LoVo (cell line): ENCODE measurements around the gene TMEFF2.
"Not testable (repeated sequence)": the region's sequence is repeated elsewhere in the genome, so short reads cannot be mapped to it uniquely, and the experiment has no call there.

Source experiments
- DNase-seq: peaks from one replicate; pipeline ENCODE4 v3.0.0-alpha.2; 2016; ENCODE audit warnings: low spot score

The TMEFF2 gene

GRCh38 chr2:192128655-192129054 is 66.1 kb downstream of the TMEFF2 start:
- DNase-seq: no peak

GRCh38 chr2:192127434-192127833 is 67.3 kb downstream of the TMEFF2 start:
- no peak for DNase-seq

GRCh38 chr2:192126912-192127311 is 67.8 kb downstream of the TMEFF2 start:
- DNase-seq: no peak

GRCh38 chr2:192126426-192126825 is 68.3 kb downstream of the TMEFF2 start:
- DNase-seq: no peak

- peak; percentile 8 for DNase-seq
Observed at GRCh38 chr2:192124571-192124970, 70.2 kb downstream of the TMEFF2 start.

GRCh38 chr2:192123847-192124246 is 70.9 kb downstream of the TMEFF2 start:
- DNase-seq: no peak

- DNase-seq: no peak
Observed at GRCh38 chr2:192122946-192123345, 71.8 kb downstream of the TMEFF2 start.

GRCh38 chr2:192122141-192122540 is 72.6 kb downstream of the TMEFF2 start:
- DNase-seq: no peak

GRCh38 chr2:192119536-192119935 is 75.2 kb downstream of the TMEFF2 start:
- DNase-seq: no peak

- DNase-seq: no peak
Observed at GRCh38 chr2:192117705-192118104, 77.0 kb downstream of the TMEFF2 start.

- not testable (repeated sequence) for DNase-seq
Observed at GRCh38 chr2:192111536-192111935, 83.2 kb downstream of the TMEFF2 start.

GRCh38 chr2:192099742-192100141 is 95.0 kb downstream of the TMEFF2 start:
- DNase-seq: no peak

GRCh38 chr2:192098814-192099491 is 95.8 kb downstream of the TMEFF2 start:
- no peak for DNase-seq

- no peak for DNase-seq
Observed at GRCh38 chr2:192091476-192091875, 103.3 kb downstream of the TMEFF2 start.

- DNase-seq: no peak
Observed at GRCh38 chr2:192090911-192091310, 103.8 kb downstream of the TMEFF2 start.

GRCh38 chr2:192087398-192087958 is 107.3 kb downstream of the TMEFF2 start:
- DNase-seq: no peak

GRCh38 chr2:192082121-192082520 is 112.6 kb downstream of the TMEFF2 start:
- no peak for DNase-seq

GRCh38 chr2:192080096-192080495 is 114.6 kb downstream of the TMEFF2 start:
- not testable (repeated sequence) for DNase-seq

- DNase-seq: no peak
Observed at GRCh38 chr2:192073878-192074277, 120.9 kb downstream of the TMEFF2 start.

GRCh38 chr2:192072778-192073177 is 122.0 kb downstream of the TMEFF2 start:
- DNase-seq: no peak

GRCh38 chr2:192072261-192072660 is 122.5 kb downstream of the TMEFF2 start:
- DNase-seq: no peak

GRCh38 chr2:192070099-192070498 is 124.6 kb downstream of the TMEFF2 start:
- DNase-seq: no peak

GRCh38 chr2:192069417-192069816 is 125.3 kb downstream of the TMEFF2 start:
- no peak for DNase-seq

GRCh38 chr2:192068966-192069365 is 125.8 kb downstream of the TMEFF2 start:
- DNase-seq: no peak
